K562 (cell line): ENCODE measurements around the gene NTN4. TPM values are rescaled to one million over a fixed set of nuclear protein-coding genes. Genes with fewer than 3 reads are reported as not detected.

Experiments
- ATAC-seq: fragments of 200-7000 bp; cut with Tn5 transposase; 3 replicates; pipeline ENCODE4 v1.9.1; 2020; ENCODE audit warnings: moderate library complexity
- BruUV-seq: library from RNA; stranded (reverse); fragments of 400-500 nt; replicated peaks from 2 replicates; lab custom pipeline; 2021; lab: Mats Ljungman, UMichigan
- CTCF ChIA-PET: fragments of 300-600 bp; formaldehyde crosslinking; extraction: SDS; loops from one replicate; lab custom pipeline; 2021; ENCODE audit warnings: low intra/inter-chr PET ratio; lab: Yijun Ruan, JAX
- POLR2A ChIA-PET: fragments of 300-600, 350-650 bp; sonication (Branson Sonifier 250); formaldehyde crosslinking; extraction: SDS; loops from one replicate; lab custom pipeline; 2021; ENCODE audit warnings: antibody characterized with exemption, inconsistent platforms; lab: Yijun Ruan, JAX
- DNase-seq, 4 experiments: peaks; one replicate each; pipeline versions ENCODE4 v3.0.0 to v3.0.0-alpha.2; 2011 to 2018; ENCODE audit warnings: low spot score in 3 of 4, mixed read lengths in 3 of 4; ENCODE audit errors: extremely low read depth in 1 of 4
- FAIRE-seq: peaks from 2 replicates; lab custom pipeline; 2011; peaks lifted over from hg19 to GRCh38; lab: Jason Lieb, UNC
- H2AFZ ChIP-seq: 2 replicates; pipeline ENCODE4 v1.6.0; 2011; ENCODE audit warnings: low read depth, low read length, control low read depth, inconsistent platforms
- H3K27ac ChIP-seq: fragments of 200-600 bp; 3 replicates; pipeline ENCODE4 v1.8.0; 2011; ENCODE audit warnings: low read depth, mild to moderate bottlenecking, control low read depth, inconsistent platforms, low read length, moderate library complexity, mixed read lengths; ENCODE audit errors: extremely low read depth
- H3K27me3 ChIP-seq, 2 experiments: fragments of 300-600 bp in 1 of 2; 2 replicates in 1 of 2; 3 replicates in 1 of 2; pipeline versions ENCODE4 v1.6.0 to v1.8.0; 2011; ENCODE audit warnings: inconsistent platforms in 2 of 2, low read length in 2 of 2, mild to moderate bottlenecking in 1 of 2, mixed read lengths in 1 of 2, moderate library complexity in 1 of 2; ENCODE audit not compliant: control insufficient read depth in 2 of 2, insufficient read depth in 2 of 2
- H3K36me3 ChIP-seq: fragments of 300-600 bp; 3 replicates; pipeline ENCODE4 v1.8.0; 2011; ENCODE audit warnings: mild to moderate bottlenecking, low read length, inconsistent platforms; ENCODE audit not compliant: control insufficient read depth, insufficient read depth
- H3K4me1 ChIP-seq, 2 experiments: fragments of 200-600 bp in 1 of 2; replicated peaks in 1 of 2; 2 replicates in 1 of 2; 3 replicates in 1 of 2; pipeline versions ENCODE4 v1.5.1 to v1.8.0; 2011; ENCODE audit warnings: inconsistent platforms in 2 of 2, low read length in 2 of 2, mild to moderate bottlenecking in 1 of 2, mixed read lengths in 1 of 2, moderate library complexity in 1 of 2; ENCODE audit not compliant: control insufficient read depth in 2 of 2, insufficient read depth in 2 of 2
- H3K4me2 ChIP-seq: 2 replicates; pipeline ENCODE4 v1.6.1; 2011; ENCODE audit warnings: low read length, control low read depth, inconsistent platforms, mixed read lengths; ENCODE audit not compliant: insufficient read depth
- H3K4me3 ChIP-seq: fragments of 200-600 bp; sonication (generic), shearing (Covaris generic); 2 replicates; pipeline ENCODE4 v1.5.1; 2016; ENCODE audit warnings: control low read depth, inconsistent platforms
- H3K79me2 ChIP-seq: fragments of 200-600 bp; 3 replicates; pipeline ENCODE4 v1.8.0; 2011; ENCODE audit warnings: low read length, inconsistent platforms; ENCODE audit not compliant: control insufficient read depth, insufficient read depth
- H3K9ac ChIP-seq, 2 experiments: 2 replicates each; pipeline versions ENCODE4 v1.6.0 to v1.6.1; 2011; ENCODE audit warnings: low read depth in 2 of 2, low read length in 2 of 2, control low read depth in 1 of 2, inconsistent platforms in 1 of 2, mild to moderate bottlenecking in 1 of 2, mixed read lengths in 1 of 2; ENCODE audit not compliant: insufficient read depth in 1 of 2
- H3K9me1 ChIP-seq: one replicate; pipeline ENCODE4 v1.6.0; 2011; ENCODE audit warnings: inconsistent platforms, mild to moderate bottlenecking, low read length, moderate library complexity; ENCODE audit not compliant: control insufficient read depth, insufficient read depth
- H3K9me3 ChIP-seq: replicated peaks from 2 replicates; pipeline ENCODE4 v1.5.1; 2011; ENCODE audit warnings: low read depth, low read length, inconsistent platforms; ENCODE audit not compliant: control insufficient read depth, insufficient read depth
- H4K20me1 ChIP-seq: replicated peaks from 2 replicates; pipeline ENCODE4 v1.6.1; 2011; ENCODE audit warnings: low read length, inconsistent platforms, mixed read lengths; ENCODE audit not compliant: control insufficient read depth, insufficient read depth
- ARID1B ChIP-seq: fragments of 450-650 bp; IDR thresholded peaks from 2 replicates; pipeline ENCODE4 v1.6.1; 2016; ENCODE audit warnings: antibody characterized with exemption, mild to moderate bottlenecking, inconsistent platforms
- EP400 ChIP-seq: fragments of 450-650 bp; IDR thresholded peaks from 2 replicates; pipeline ENCODE4 v1.6.1; 2017; ENCODE audit warnings: antibody characterized with exemption, mild to moderate bottlenecking, moderate library complexity
- POLR2G ChIP-seq: fragments of 200-400 bp; formaldehyde crosslinking; IDR thresholded peaks from 2 replicates; pipeline ENCODE4 v1.6.1; 2017; ENCODE audit warnings: low read depth, mild to moderate bottlenecking, antibody characterized with exemption, low read length, moderate library complexity
- ZNF407 ChIP-seq: fragments of 450-650 bp; IDR thresholded peaks from 2 replicates; pipeline ENCODE4 v1.6.1; 2016; ENCODE audit warnings: low read depth
- WGBS: fragments of 100-300 bp; shearing (Covaris generic); methylation state at CpG from one replicate; pipeline ENCODE4 v1.1.6; 2016; ENCODE audit warnings: low coverage, mixed read lengths; ENCODE audit not compliant: insufficient coverage; ENCODE audit errors: missing lambda C conversion rate; 5-methylcytosine and 5-hydroxymethylcytosine counted together
- in situ Hi-C: fragments of 300-500 bp; cut with MboI; formaldehyde crosslinking; loops from 4 replicates; pipeline ENCODE4 v1.15.0; 2018; ENCODE audit warnings: inconsistent platforms, mixed read lengths
- intact Hi-C: fragments of 100-400 bp; cut with micrococcal nuclease; formaldehyde crosslinking; loops from 2 replicates; pipeline ENCODE4 v1.14.2; 2022
- polyA plus RNA-seq, 8 experiments: library from polyadenylated mRNA; depleted of rRNA in 4 of 8; stranded (reverse) in 5 of 8; unstranded in 3 of 8; fragments of >200 nt; fragmentation: Nextera tagmentation in 2 of 8; fragmentation: Illumina TruSeq in 1 of 8; extraction: Ambion mirVana in 2 of 8; extraction: Trizol in 1 of 8; gene quantifications; 2 replicates each; pipeline versions ENCODE4 v1.2.1 to v1.2.3, GENCODE V29; 2011 to 2014; ENCODE audit warnings: inconsistent platforms in 1 of 8, missing spikeins in 1 of 8
- total RNA-seq, 7 experiments: library from RNA; depleted of rRNA in 6 of 7; stranded (reverse); fragments of >200 nt in 6 of 7; fragmentation: Illumina TruSeq in 2 of 7; extraction: Trizol in 2 of 7; gene quantifications; 2 replicates each; pipeline versions ENCODE4 v1.2.1 to v1.2.3, GENCODE V29; 2011 to 2021; ENCODE audit warnings: low replicate concordance in 1 of 7

The NTN4 gene
- total and polyA plus RNA-seq, 9 of the 15 experiments (the other 6 are each of a cell fraction or from before 2014, with no cell fraction given), result 0.13 TPM; not detected in 8

GRCh38 chr12:95646781-95647190, 143.8 kb downstream of the NTN4 start:
- no peaks in the 10 kb centered on the region for H3K9me1 ChIP-seq
- in situ Hi-C loops (no loop called here), intact Hi-C loops (no loop called here)
- no peak overlapping the region for H3K4me2 ChIP-seq
- no peaks in the 10 kb centered on the region for H3K36me3 ChIP-seq
- no TSS peak for BruUV-seq
- TF ChIP-seq ARID1B (no peak), POLR2G (no peak), EP400 (no peak), ZNF407 (no peak)
- H2AFZ ChIP-seq, result no peak overlapping the region
- ATAC-seq (no peak), FAIRE-seq (no peak), DNase-seq (no peak)
- ChIA-PET POLR2A (interaction anchor here (0.6 kb wide), 1 partner anchor 358 kb away, joined by 3 read pairs; no protein-coding TSS in a partner anchor), CTCF (no interaction called here)
- H3K4me3 ChIP-seq, result no peak overlapping the region
- H3K27me3 ChIP-seq, result peaks cover 19 to 20% of the 10 kb centered on the region in 2 experiments; a peak in 2 of 5 replicates
- H3K9ac ChIP-seq, result no peak overlapping the region
- no peaks in the 10 kb centered on the region for H4K20me1 ChIP-seq
- no peaks in the 10 kb centered on the region for H3K4me1 ChIP-seq
- H3K79me2 ChIP-seq, result no peaks in the 10 kb centered on the region
- whole genome bisulfite sequencing, result 7% methylated on average over 5 of the region's 5 CpGs
- H3K9me3 ChIP-seq, result no peaks in the 10 kb centered on the region
- no peak overlapping the region for H3K27ac ChIP-seq
